GM12878 (cell line): Measurements from ENCODE around the gene DPP6.

Source experiments
- CTCF ChIP-seq, 3 experiments: IDR thresholded peaks in 2 of 3; conservative IDR thresholded peaks in 1 of 3; 2 replicates each; pipeline ENCODE4 v1.5.1; 2011; ENCODE audit warnings: low read depth in 3 of 3, low read length in 3 of 3, mild to moderate bottlenecking in 3 of 3, control low read depth in 2 of 3, moderate library complexity in 2 of 3, inconsistent platforms in 1 of 3, mixed read lengths in 1 of 3; ENCODE audit not compliant: control insufficient read depth in 2 of 3, insufficient read depth in 1 of 3; ENCODE audit errors: extremely low read depth in 1 of 3
- JUNB ChIP-seq: IDR thresholded peaks from 2 replicates; pipeline ENCODE4 v1.6.1; 2016; ENCODE audit warnings: antibody characterized with exemption, mild to moderate bottlenecking
- RCOR1 ChIP-seq: conservative IDR thresholded peaks from 2 replicates; pipeline ENCODE4 v1.6.1; 2012; ENCODE audit warnings: low read depth, low read length, improper control_type of control experiment
- YY1 ChIP-seq: IDR thresholded peaks from 2 replicates; pipeline ENCODE4 v1.6.1; 2011; ENCODE audit warnings: low read depth, mild to moderate bottlenecking, low read length

- TF ChIP-seq CTCF (IDR thresholded peaks at IDR 0.05 in 2 of 3, conservative IDR thresholded peaks at IDR 0.05 in 1 of 3; ENCODE audit: control insufficient read depth in 2 of 3, extremely low read depth in 1 of 3, insufficient read depth in 1 of 3, low read depth in 3 of 3, low read length in 3 of 3) (no peak), JUNB (no peak), YY1 (no peak), RCOR1 (no peak)
These were observed 828.8 kb downstream of the DPP6 start for GRCh38 chr7:154881026-154881425.
